ENCODE data around the gene ENAM. TPM values are rescaled to one million over a fixed set of nuclear protein-coding genes. Genes with fewer than 3 reads are reported as not detected.

The ENAM gene
- total and polyA plus RNA-seq, 10 of the 15 experiments (the other 5 are each of a cell fraction or from before 2014, with no cell fraction given): 0.04 to 1.3 (median 0.21) TPM

DNA sequence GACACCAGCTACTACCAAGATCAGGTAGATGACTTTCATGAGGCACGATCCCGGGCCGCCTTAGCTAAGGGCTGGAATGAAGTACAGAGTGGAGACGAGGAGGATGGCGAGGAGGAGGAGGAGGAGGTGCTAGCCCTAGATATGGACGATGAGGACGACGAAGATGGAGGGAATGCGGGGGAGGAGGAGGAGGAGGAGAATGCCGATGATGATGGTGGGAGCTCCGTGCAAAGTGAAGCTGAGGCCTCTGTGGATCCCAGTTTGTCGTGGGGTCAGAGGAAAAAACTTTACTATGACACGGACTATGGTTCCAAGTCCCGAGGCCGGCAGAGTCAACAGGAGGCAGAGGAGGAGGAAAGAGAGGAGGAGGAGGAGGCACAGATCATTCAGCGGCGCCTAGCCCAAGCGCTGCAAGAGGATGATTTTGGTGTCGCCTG, 60.3 kb downstream of the ENAM start:
- H3K4me2 ChIP-seq (ENCODE audit: control insufficient read depth, insufficient read depth): peak overlapping the region; percentile 78
- peak overlapping the region; percentile 94 for H3K27ac ChIP-seq (ENCODE audit: control insufficient read depth, insufficient read depth)
- ChIA-PET RAD21 (ENCODE audit: unreplicated experiment) (interaction anchor here (0.6 to 5.1 kb wide), 17 partner anchors 8 to 321 kb away, joined by 3 to 71 read pairs (median 7); partner anchors contain the start of gene JCHAIN), POLR2A (interaction anchor here (0.9 to 4.9 kb wide), 8 partner anchors 14 to 150 kb away, joined by 3 to 52 read pairs (median 4); no protein-coding TSS in a partner anchor), SMC1A (ENCODE audit: uncharacterized antibody, unreplicated experiment) (interaction anchor here (0.7 to 7.7 kb wide), 36 partner anchors 9 to 540 kb away, joined by 3 to 84 read pairs (median 4); partner anchors contain the start of genes DCK, JCHAIN, MOB1B and RUFY3), CTCF (interaction anchor here (0.7 to 7.9 kb wide), 20 partner anchors 10 to 321 kb away, joined by 3 to 68 read pairs (median 4); partner anchors contain the start of genes DCK and JCHAIN)
- no peaks in the 10 kb centered on the region for H3K9me3 ChIP-seq (replicated peaks; ENCODE audit: control insufficient read depth, insufficient read depth, low read length)
- FAIRE-seq: peak; percentile 38
- no TSS peak for BruUV-seq (replicated peaks)
- ATAC-seq: peak; percentile 27
- H3K79me2 ChIP-seq (ENCODE audit: control insufficient read depth, insufficient read depth, low read length): peaks cover 41% of the 10 kb centered on the region
- in situ Hi-C loops (cut with MboI): loop anchor here (25.0 kb wide), 1 partner anchor 1627 kb away; no protein-coding TSS in a partner anchor
- H4K20me1 ChIP-seq (ENCODE audit: control insufficient read depth, insufficient read depth): no peaks in the 10 kb centered on the region
- H3K9ac ChIP-seq (ENCODE audit: control insufficient read depth, insufficient read depth, low read length): peak overlapping the region; percentile 92
- intact Hi-C loops (cut with micrococcal nuclease; ENCODE audit: unreplicated experiment): loop anchor here (1.0 to 10.0 kb wide), 4 partner anchors 16 to 306 kb away; partner anchors contain the start of genes DCK and GRSF1
- DNase-seq (ENCODE audit: low read depth, low spot score): no peak
- H3K4me1 ChIP-seq (ENCODE audit: control insufficient read depth, insufficient read depth, low read length): peaks cover 3% of the 10 kb centered on the region; the same call in 1 of the 2 replicates
- peak overlapping the region; percentile 89 for H2AFZ ChIP-seq (ENCODE audit: control insufficient read depth, low read depth, low read length)
- H3K36me3 ChIP-seq (ENCODE audit: control insufficient read depth in 2 of 2, insufficient read depth in 2 of 2, low read length in 1 of 2): peaks cover 0 to 9% of the 10 kb centered on the region in 2 experiments; a peak in 2 of 4 replicates
- no peaks in the 10 kb centered on the region for H3K27me3 ChIP-seq (replicated peaks in 1 of 2; ENCODE audit: control insufficient read depth in 2 of 2, insufficient read depth in 2 of 2, low read length in 1 of 2)
- 0 out of 2 replicates have a peak, but pooled peaks have one; percentile 37 for TF ChIP-seq HDGF (IDR thresholded peaks at IDR 0.05)
- peak; percentile 22 to 86 for TF ChIP-seq EGR1 (IDR thresholded peaks at IDR 0.05; ENCODE audit: borderline replicate concordance in 1 of 2, low read depth in 2 of 2, low read length in 2 of 2)
- TF ChIP-seq RBBP5 (conservative IDR thresholded peaks at IDR 0.05): no peak
- no peak for TF ChIP-seq MXI1 (IDR thresholded peaks at IDR 0.05; ENCODE audit: low read depth, low read length)
- H3K4me3 ChIP-seq: peak overlapping the region; percentile 90
- WGBS (ENCODE audit: insufficient coverage, insufficient replicate concordance, low lambda C conversion rate, missing lambda C conversion rate): 11% methylated on average over 19 of the region's 19 CpGs

DNA sequence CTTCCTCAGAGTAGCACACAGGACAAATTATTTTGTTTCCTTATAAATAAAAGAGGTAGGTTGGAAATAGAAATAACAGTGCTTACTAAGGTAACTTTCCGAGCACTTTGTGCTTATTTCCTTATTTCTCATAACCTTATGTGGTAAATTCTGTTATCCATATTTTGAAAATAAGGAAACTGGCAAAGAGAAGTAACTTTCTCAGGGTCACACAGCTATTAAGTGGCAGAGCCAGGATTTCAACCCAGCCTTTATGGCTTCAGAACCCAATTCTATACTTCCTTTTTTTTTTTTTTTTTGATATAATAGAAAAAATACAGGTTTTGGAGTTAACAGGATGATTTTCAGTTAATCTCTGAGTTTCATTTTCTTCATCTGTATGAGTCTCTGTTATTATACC, 63.1 kb downstream of the ENAM start:
- H3K4me2 ChIP-seq (ENCODE audit: control insufficient read depth, insufficient read depth): peak overlapping the region; percentile 52
- CTCF ChIA-PET: interaction anchor here (0.5 to 7.9 kb wide), 8 partner anchors 9 to 327 kb away, joined by 3 to 68 read pairs (median 3); partner anchors contain the start of gene DCK

More for the DNA sequence above, 63.1 kb downstream of the ENAM start:
- peak overlapping the region; percentile 44; the same call in 1 of the 2 replicates for H3K4me3 ChIP-seq
- no peak for DNase-seq (ENCODE audit: low read depth, low spot score)
- TF ChIP-seq KAT2A (conservative IDR thresholded peaks at IDR 0.05; ENCODE audit: control insufficient read depth, low read depth, low read length) (no peak), MXI1 (IDR thresholded peaks at IDR 0.05; ENCODE audit: low read depth, low read length) (no peak), SPI1 (IDR thresholded peaks at IDR 0.05; ENCODE audit: borderline replicate concordance, insufficient read depth, low read depth, low read length) (no peak), BHLHE40 (IDR thresholded peaks at IDR 0.05; ENCODE audit: borderline replicate concordance in 1 of 2, low read depth in 2 of 2, low read length in 1 of 2) (no peak), POLR2AphosphoS2 (IDR thresholded peaks at IDR 0.05; ENCODE audit: low read depth, low read length) (no peak), ZNF274 (IDR thresholded peaks at IDR 0.05; ENCODE audit: insufficient read depth, insufficient read length) (no peak), IKZF2 (IDR thresholded peaks at IDR 0.05) (no peak), KDM1A (IDR thresholded peaks at IDR 0.05; ENCODE audit: borderline replicate concordance) (no peak), EED (IDR thresholded peaks at IDR 0.05; ENCODE audit: low read depth) (no peak), CREB1 (IDR thresholded peaks at IDR 0.05; ENCODE audit: low read depth) (no peak)
- H3K4me1 ChIP-seq (ENCODE audit: control insufficient read depth, insufficient read depth, low read length): peaks cover 3% of the 10 kb centered on the region; the same call in 1 of the 2 replicates
- H2AFZ ChIP-seq (ENCODE audit: control insufficient read depth, low read depth, low read length): no peak overlapping the region
- WGBS (ENCODE audit: insufficient coverage, insufficient replicate concordance, low lambda C conversion rate, missing lambda C conversion rate): 4% methylated on average over 1 of the region's 1 CpG
- no peaks in the 10 kb centered on the region for H4K20me1 ChIP-seq (ENCODE audit: control insufficient read depth, insufficient read depth)
- in situ Hi-C loops (cut with MboI): loop anchor here (25.0 kb wide), 1 partner anchor 1629 kb away; no protein-coding TSS in a partner anchor
- no peaks in the 10 kb centered on the region for H3K9me3 ChIP-seq (replicated peaks; ENCODE audit: control insufficient read depth, insufficient read depth, low read length)
- no peak overlapping the region for H3K27ac ChIP-seq (ENCODE audit: control insufficient read depth, insufficient read depth)
- BruUV-seq (replicated peaks): no TSS peak
- ATAC-seq: no peak
- H3K79me2 ChIP-seq (ENCODE audit: control insufficient read depth, insufficient read depth, low read length): peaks cover 41% of the 10 kb centered on the region
- no peaks in the 10 kb centered on the region for H3K27me3 ChIP-seq (replicated peaks in 1 of 2; ENCODE audit: control insufficient read depth in 2 of 2, insufficient read depth in 2 of 2, low read length in 1 of 2)
- POLR2A ChIA-PET: interaction anchor here (0.7 to 4.9 kb wide), 5 partner anchors 12 to 575 kb away, joined by 3 to 52 read pairs (median 4); no protein-coding TSS in a partner anchor
- intact Hi-C loops (cut with micrococcal nuclease; ENCODE audit: unreplicated experiment): no loop called here
- no peak for FAIRE-seq
- SMC1A ChIA-PET (ENCODE audit: uncharacterized antibody, unreplicated experiment): interaction anchor here (0.7 to 7.7 kb wide), 8 partner anchors 9 to 144 kb away, joined by 3 to 84 read pairs (median 4); no protein-coding TSS in a partner anchor
- H3K36me3 ChIP-seq (ENCODE audit: control insufficient read depth in 2 of 2, insufficient read depth in 2 of 2, low read length in 1 of 2): peaks cover 0 to 9% of the 10 kb centered on the region in 2 experiments; a peak in 2 of 4 replicates
- H3K9ac ChIP-seq (ENCODE audit: control insufficient read depth, insufficient read depth, low read length): no peak overlapping the region
- RAD21 ChIA-PET (ENCODE audit: unreplicated experiment): interaction anchor here (0.7 to 5.1 kb wide), 9 partner anchors 11 to 313 kb away, joined by 3 to 71 read pairs (median 4); no protein-coding TSS in a partner anchor

Measured in GM12878 (cell line).